GM21528 (cell line): ENCODE measurements around the gene DENND5A.
A peak's percentile ranks its signal among the peaks of the same experiment; 100 is the strongest.
"Not testable (repeated sequence)": the region's sequence is repeated elsewhere in the genome, so short reads cannot be mapped to it uniquely, and the experiment has no call there.

Experiments
- ATAC-seq: cut with Tn5 transposase; IDR thresholded peaks from one replicate; pipeline ENCODE4 v1.9.1; 2021; ENCODE audit warnings: mild to moderate bottlenecking, moderate library complexity; ENCODE audit not compliant: unreplicated experiment, low FRiP score

Gene DENND5A

GRCh38 chr11:9266132-9266736, 1.1 kb upstream of the DENND5A start:
- no peak for ATAC-seq

GRCh38 chr11:9264316-9265210, 587 bp downstream of the DENND5A start:
- peak; percentile 31 for ATAC-seq

- ATAC-seq = peak; percentile 66
Observed at GRCh38 chr11:9263840-9264315, 1.3 kb downstream of the DENND5A start.

- not testable (repeated sequence) for ATAC-seq
Observed at GRCh38 chr11:9260838-9261146, 4.4 kb downstream of the DENND5A start.

- ATAC-seq = no peak
Observed at GRCh38 chr11:9259981-9260837, 4.9 kb downstream of the DENND5A start.

GRCh38 chr11:9258279-9258678, 6.9 kb downstream of the DENND5A start:
- not testable (repeated sequence) for ATAC-seq

GRCh38 chr11:9254416-9254815, 10.7 kb downstream of the DENND5A start:
- no peak for ATAC-seq

- ATAC-seq = no peak
Observed at GRCh38 chr11:9253086-9253485, 12.1 kb downstream of the DENND5A start.

- ATAC-seq = no peak
Observed at GRCh38 chr11:9251311-9251710, 13.8 kb downstream of the DENND5A start.

GRCh38 chr11:9250139-9250582, 15.0 kb downstream of the DENND5A start:
- ATAC-seq = peak; percentile 78

GRCh38 chr11:9249252-9249651, 15.9 kb downstream of the DENND5A start:
- ATAC-seq = no peak

GRCh38 chr11:9247863-9248262, 17.3 kb downstream of the DENND5A start:
- ATAC-seq = no peak

- ATAC-seq = not testable (repeated sequence)
Observed at GRCh38 chr11:9236242-9236641, 28.9 kb downstream of the DENND5A start.

- no peak for ATAC-seq
Observed at GRCh38 chr11:9232482-9232881, 32.7 kb downstream of the DENND5A start.

- no peak for ATAC-seq
Observed at GRCh38 chr11:9231848-9232177, 33.3 kb downstream of the DENND5A start.

GRCh38 chr11:9230296-9230695, 34.9 kb downstream of the DENND5A start:
- ATAC-seq = no peak

GRCh38 chr11:9228091-9228490, 37.1 kb downstream of the DENND5A start:
- no peak for ATAC-seq

GRCh38 chr11:9225748-9226298, 39.3 kb downstream of the DENND5A start:
- ATAC-seq = no peak

GRCh38 chr11:9222654-9223053, 42.5 kb downstream of the DENND5A start:
- no peak for ATAC-seq

- ATAC-seq = not testable (repeated sequence)
Observed at GRCh38 chr11:9220853-9221252, 44.3 kb downstream of the DENND5A start.

GRCh38 chr11:9219572-9219971, 45.6 kb downstream of the DENND5A start:
- ATAC-seq = no peak
